HEK293 (cell line): ENCODE data around the gene LAMA1.

ENCODE experiments used
- ZBTB44 ChIP-seq: fragments of 450-650 bp; IDR thresholded peaks from 2 replicates; pipeline ENCODE4 v1.5.1; 2018; ENCODE audit warnings: missing biosample characterization, mild to moderate bottlenecking, missing genetic modification characterization
- ZNF362 ChIP-seq: fragments of 450-650 bp; formaldehyde crosslinking; IDR thresholded peaks from 2 replicates; pipeline ENCODE4 v1.5.1; 2016; ENCODE audit warnings: missing biosample characterization, missing genetic modification characterization
- ZNF426 ChIP-seq: fragments of 450-650 bp; formaldehyde crosslinking; IDR thresholded peaks from 2 replicates; pipeline ENCODE4 v1.5.1; 2017; ENCODE audit warnings: missing biosample characterization, missing genetic modification characterization, mild to moderate bottlenecking, inconsistent platforms, moderate library complexity
- ZNF701 ChIP-seq: fragments of 450-650 bp; formaldehyde crosslinking; IDR thresholded peaks from 2 replicates; pipeline ENCODE4 v1.5.1; 2016; ENCODE audit warnings: missing biosample characterization, missing genetic modification characterization

GRCh38 chr18:7111134-7111533 lies 6.5 kb downstream of the LAMA1 start:
- TF ChIP-seq ZNF701 (tag by site-specific recombination): no peak
- TF ChIP-seq ZNF362 (tag by site-specific recombination): no peak
- TF ChIP-seq ZNF426 (tag by site-specific recombination): no peak
- no peak for TF ChIP-seq ZBTB44 (tag by site-specific recombination)
